GM23248 (cell line): Measurements from ENCODE around the gene KCNH5.

Experiments
- EZH2 ChIP-seq: fragments of 200-600 bp; sonication (generic); IDR thresholded peaks from 2 replicates; pipeline ENCODE4 v1.6.1; 2018; ENCODE audit warnings: antibody characterized with exemption, mild to moderate bottlenecking; ENCODE audit not compliant: insufficient read depth, poor library complexity, severe bottlenecking
- EZH2phosphoT487 ChIP-seq: fragments of 200-600 bp; sonication (generic); IDR thresholded peaks from 2 replicates; pipeline ENCODE4 v1.6.1; 2018; ENCODE audit warnings: antibody characterized with exemption, moderate library complexity, mild to moderate bottlenecking, low read depth; ENCODE audit not compliant: insufficient read depth

DNA sequence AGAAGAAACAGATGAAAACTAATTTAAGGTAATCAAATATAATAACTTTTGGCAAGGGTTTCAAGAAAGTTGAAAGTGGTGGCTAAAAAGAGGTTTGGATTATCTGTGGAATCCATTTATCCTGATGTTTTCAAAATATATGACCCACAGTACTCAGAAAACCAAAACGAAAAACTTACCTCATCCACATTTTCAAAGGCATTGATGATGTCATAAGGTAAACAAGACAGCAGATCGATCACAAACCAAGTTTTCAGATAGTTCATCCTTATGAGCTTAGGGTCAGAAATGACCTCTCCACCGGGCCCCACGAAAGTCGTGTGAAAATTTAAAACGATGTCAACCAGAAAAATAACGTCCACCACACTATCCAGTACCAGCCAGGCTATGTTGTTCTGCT is 64.6 kb downstream of the KCNH5 start:
- TF ChIP-seq EZH2 (no peak), EZH2phosphoT487 (no peak)
